ENCODE results near the gene PDYN. TPM values are rescaled to one million over a fixed set of nuclear protein-coding genes. Genes with fewer than 3 reads are reported as not detected.

The PDYN gene
- not detected for total RNA-seq

DNA sequence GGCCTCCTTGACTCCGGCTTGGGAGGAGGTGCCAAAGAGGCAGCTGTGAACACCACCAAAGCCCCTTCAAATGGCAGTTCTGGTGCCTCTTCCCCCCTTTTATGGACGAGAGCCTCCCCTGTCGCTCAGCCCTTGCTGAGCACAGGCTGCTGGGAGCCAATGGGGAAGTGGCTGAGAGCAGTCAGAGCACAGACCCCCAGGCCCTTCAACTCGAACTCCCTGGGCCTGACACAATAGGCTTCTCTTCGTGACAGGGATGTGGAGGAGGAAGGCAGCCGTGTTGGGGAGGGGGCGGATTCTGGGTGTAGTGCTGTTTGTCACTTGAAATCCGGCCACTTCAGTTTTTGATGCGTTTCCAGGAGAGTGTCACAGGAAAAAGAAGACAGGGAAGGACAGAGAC lies at the start of gene PDYN:
TSS of gene PDYN (minus strand) at position 73 of the 400 bp plus-strand sequence. CDS start 10,974 bp downstream, outside the sequence.

Other genes with a start within 250 kb of the PDYN start
- gene SIRPA, start 98.7 kb downstream of the PDYN start, total RNA-seq = not detected
- 10 to 100 TPM; 13.5 to 13.8 TPM for gene STK35, start 107.8 kb upstream of the PDYN start, total RNA-seq